Endodermal cell (in vitro differentiated cells): Measurements from ENCODE around the gene CIT. TPM values are rescaled to one million over a fixed set of nuclear protein-coding genes. Genes with fewer than 3 reads are reported as not detected.
"Not testable (repeated sequence)": the region's sequence is repeated elsewhere in the genome, so short reads cannot be mapped to it uniquely, and the experiment has no call there.

Source experiments
- DNase-seq: peaks from one replicate; pipeline ENCODE4 v3.0.0-alpha.2; 2017
- H3K27ac ChIP-seq: 2 replicates; pipeline ENCODE4 v1.5.1; 2013; ENCODE audit warnings: mild to moderate bottlenecking, low read depth, low read length, moderate library complexity
- H3K27me3 ChIP-seq: 2 replicates; pipeline ENCODE4 v1.6.1; 2013; ENCODE audit warnings: mild to moderate bottlenecking, low read length, moderate library complexity; ENCODE audit not compliant: insufficient read depth, control insufficient read depth, poor library complexity, severe bottlenecking
- H3K36me3 ChIP-seq: 2 replicates; pipeline ENCODE4 v1.7.0; 2013; ENCODE audit warnings: mild to moderate bottlenecking, low read length, moderate library complexity; ENCODE audit not compliant: control insufficient read depth, insufficient read depth
- H3K4me1 ChIP-seq: one replicate; pipeline ENCODE4 v1.7.0; 2013; ENCODE audit warnings: low read length; ENCODE audit not compliant: control insufficient read depth, insufficient read depth
- H3K4me3 ChIP-seq: 2 replicates; pipeline ENCODE4 v1.5.1; 2013; ENCODE audit warnings: mild to moderate bottlenecking, low read length, moderate library complexity
- H3K9ac ChIP-seq: 2 replicates; pipeline ENCODE4 v1.6.1; 2013; ENCODE audit warnings: mild to moderate bottlenecking, low read length, moderate library complexity; ENCODE audit not compliant: poor library complexity, severe bottlenecking; ENCODE audit errors: extremely low read depth
- H3K9me3 ChIP-seq: 2 replicates; pipeline ENCODE4 v1.6.1; 2013; ENCODE audit warnings: mild to moderate bottlenecking, low read length, moderate library complexity; ENCODE audit not compliant: control insufficient read depth
- H3K27ac Mint-ChIP-seq: 2 replicates; pipeline ENCODE4 v1.8.0; 2020; ENCODE audit warnings: mixed read lengths
- H3K27me3 Mint-ChIP-seq: 2 replicates; pipeline ENCODE4 v1.8.0; 2021; ENCODE audit warnings: mild to moderate bottlenecking, mixed read lengths; ENCODE audit not compliant: insufficient read depth
- H3K36me3 Mint-ChIP-seq: 2 replicates; pipeline ENCODE4 v1.8.0; 2020; ENCODE audit warnings: low read depth, mixed read lengths
- H3K4me1 Mint-ChIP-seq: 2 replicates; pipeline ENCODE4 v1.8.0; 2020; ENCODE audit warnings: mixed read lengths
- H3K4me3 Mint-ChIP-seq: 2 replicates; pipeline ENCODE4 v1.8.0; 2020; ENCODE audit warnings: mild to moderate bottlenecking, moderate library complexity, mixed read lengths
- H3K9me3 Mint-ChIP-seq: 2 replicates; pipeline ENCODE4 v1.8.0; 2020; ENCODE audit warnings: mild to moderate bottlenecking, mixed read lengths
- WGBS, 2 experiments: methylation state at CpG; one replicate each; pipeline versions ENCODE4 v1.1.5 to v1.1.7; 2013; ENCODE audit warnings: missing lambda C conversion rate in 2 of 2, mixed read lengths in 1 of 2; ENCODE audit not compliant: insufficient coverage in 1 of 2, insufficient read length in 1 of 2; 5-methylcytosine and 5-hydroxymethylcytosine counted together
- total RNA-seq, 2 donors: library from RNA; stranded (reverse); fragmentation: NEBNext Ultra II Directional in 1 of 2; extraction: Animal tissue kit (Norgen Biotek cat#: 25700) in 1 of 2; gene quantifications; 2 replicates in 1 of 2; 3 replicates in 1 of 2; pipeline ENCODE4 v1.2.1, GENCODE V29; 2021
- TF ChIP-seq, protein P1 (sequence below): fragments of 200-600 bp; sonication (generic); conservative IDR thresholded peaks from 2 replicates; pipeline ENCODE4 v1.5.0; 2021; ENCODE audit warnings: antibody characterized with exemption, mild to moderate bottlenecking

Gene CIT
- total RNA-seq, 2 donors from 2014 or later, result 57.3 to 79.1 TPM

GRCh38 chr12:119885549-119885948, 8.4 kb upstream of the CIT start:
- Mint-ChIP-seq H3K36me3 (no peaks in the 10 kb centered on the region), H3K9me3 (peaks cover 15% of the 10 kb centered on the region), H3K4me3 (no peak overlapping the region), H3K27ac (no peak overlapping the region), H3K27me3 (no peaks in the 10 kb centered on the region), H3K4me1 (no peaks in the 10 kb centered on the region)
- Histone ChIP-seq H3K27me3 (peaks cover 2% of the 10 kb centered on the region), H3K27ac (no peak overlapping the region), H3K36me3 (no peaks in the 10 kb centered on the region), H3K4me1 (no peaks in the 10 kb centered on the region), H3K4me3 (no peak overlapping the region), H3K9ac (no peak overlapping the region), H3K9me3 (no peaks in the 10 kb centered on the region)
- DNase-seq, result peak; percentile 14
- WGBS, 2 experiments, result 94% methylated on average over 3 of the region's 3 CpGs; no CpG with 5 or more reads in 1 of the 2 experiments
- TF ChIP-seq, protein P1, sequence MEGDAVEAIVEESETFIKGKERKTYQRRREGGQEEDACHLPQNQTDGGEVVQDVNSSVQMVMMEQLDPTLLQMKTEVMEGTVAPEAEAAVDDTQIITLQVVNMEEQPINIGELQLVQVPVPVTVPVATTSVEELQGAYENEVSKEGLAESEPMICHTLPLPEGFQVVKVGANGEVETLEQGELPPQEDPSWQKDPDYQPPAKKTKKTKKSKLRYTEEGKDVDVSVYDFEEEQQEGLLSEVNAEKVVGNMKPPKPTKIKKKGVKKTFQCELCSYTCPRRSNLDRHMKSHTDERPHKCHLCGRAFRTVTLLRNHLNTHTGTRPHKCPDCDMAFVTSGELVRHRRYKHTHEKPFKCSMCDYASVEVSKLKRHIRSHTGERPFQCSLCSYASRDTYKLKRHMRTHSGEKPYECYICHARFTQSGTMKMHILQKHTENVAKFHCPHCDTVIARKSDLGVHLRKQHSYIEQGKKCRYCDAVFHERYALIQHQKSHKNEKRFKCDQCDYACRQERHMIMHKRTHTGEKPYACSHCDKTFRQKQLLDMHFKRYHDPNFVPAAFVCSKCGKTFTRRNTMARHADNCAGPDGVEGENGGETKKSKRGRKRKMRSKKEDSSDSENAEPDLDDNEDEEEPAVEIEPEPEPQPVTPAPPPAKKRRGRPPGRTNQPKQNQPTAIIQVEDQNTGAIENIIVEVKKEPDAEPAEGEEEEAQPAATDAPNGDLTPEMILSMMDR, result no peak

GRCh38 chr12:119883791-119884190, 6.7 kb upstream of the CIT start:
- not testable (repeated sequence) for H3K27ac Mint-ChIP-seq, H3K27me3 Mint-ChIP-seq, H3K4me1 ChIP-seq, H3K27me3 ChIP-seq, H3K4me1 Mint-ChIP-seq, DNase-seq, H3K9ac ChIP-seq, H3K9me3 ChIP-seq, H3K27ac ChIP-seq, H3K36me3 Mint-ChIP-seq, H3K36me3 ChIP-seq, H3K9me3 Mint-ChIP-seq, H3K4me3 Mint-ChIP-seq, H3K4me3 ChIP-seq
- 75 to 87% methylated on average over 4 of the region's 4 CpGs for WGBS, 2 experiments

- H3K27me3 Mint-ChIP-seq, result no peaks in the 10 kb centered on the region
- H3K27ac ChIP-seq, result no peak overlapping the region
- no peaks in the 10 kb centered on the region for H3K9me3 ChIP-seq
- no peak overlapping the region for H3K27ac Mint-ChIP-seq
- DNase-seq, result no peak
- 67 to 96% methylated on average over 1 of the region's 4 CpGs for WGBS, 2 experiments
- no peaks in the 10 kb centered on the region for H3K4me1 Mint-ChIP-seq
- H3K9ac ChIP-seq, result no peak overlapping the region
- H3K36me3 ChIP-seq, result no peaks in the 10 kb centered on the region
- H3K4me3 ChIP-seq, result no peak overlapping the region
- H3K4me1 ChIP-seq, result no peaks in the 10 kb centered on the region
- no peaks in the 10 kb centered on the region for H3K9me3 Mint-ChIP-seq
- H3K27me3 ChIP-seq, result peaks cover 5% of the 10 kb centered on the region
- no peaks in the 10 kb centered on the region for H3K36me3 Mint-ChIP-seq
- H3K4me3 Mint-ChIP-seq, result no peak overlapping the region
- TF ChIP-seq, protein P1, result no peak
Measured at GRCh38 chr12:119883237-119883636, 6.1 kb upstream of the CIT start.

- Histone ChIP-seq H3K9me3 (no peaks in the 10 kb centered on the region), H3K27me3 (peaks cover 5% of the 10 kb centered on the region), H3K4me1 (no peaks in the 10 kb centered on the region), H3K9ac (no peak overlapping the region), H3K4me3 (peak overlapping the region; percentile 96), H3K27ac (no peak overlapping the region), H3K36me3 (peaks cover 20% of the 10 kb centered on the region)
- Mint-ChIP-seq H3K27ac (peak overlapping the region; percentile 83), H3K27me3 (no peaks in the 10 kb centered on the region), H3K4me3 (peak overlapping the region; percentile 77), H3K4me1 (peaks cover 12% of the 10 kb centered on the region), H3K9me3 (no peaks in the 10 kb centered on the region), H3K36me3 (peaks cover 12% of the 10 kb centered on the region)
- 50 to 100% methylated on average over 1 to 4 of the region's 4 CpGs for WGBS, 2 experiments
- DNase-seq, result no peak
- TF ChIP-seq, protein P1, result no peak
Measured at GRCh38 chr12:119877639-119877948, 474 bp upstream of the CIT start.
